Camera-type eye (tissue), 1 donor: ENCODE results near the gene ABO. TPM values are rescaled to one million over a fixed set of nuclear protein-coding genes. Genes with fewer than 3 reads are reported as not detected.

Experiments
- total RNA-seq: library from RNA; depleted of rRNA; stranded (reverse); fragments of >200 nt; gene quantifications from one replicate; pipeline ENCODE4 v1.2.3, GENCODE V29; 2014

Gene ABO
- total RNA-seq: 2.0 TPM

GRCh38 chr9:133275105-133276000 is at the start of gene ABO:
Gene ABO, minus strand, starts transcription at chr9:133275201.

GRCh38 chr9:133208880-133209300 is 66.1 kb downstream of the ABO start, which contains the start of gene OBP2B:
Gene OBP2B, minus strand, starts transcription at chr9:133209250. Its CDS starts 51 bp downstream, at chr9:133209199.

Other genes starting within 250 kb of the ABO start
- gene GTF3C5, start 244.2 kb downstream of the ABO start, total RNA-seq: 48.3 TPM
- 0.77 TPM for gene CEL, start 213.2 kb downstream of the ABO start, total RNA-seq
- 72.9 TPM for gene RALGDS, start 154.0 kb downstream of the ABO start, total RNA-seq
- gene GBGT1, start 111.3 kb downstream of the ABO start, total RNA-seq: 10.4 TPM
- gene OBP2B, start 66.0 kb downstream of the ABO start, total RNA-seq: not detected
- 20.2 TPM for gene SURF6, start 61.0 kb upstream of the ABO start, total RNA-seq
- gene MED22, start 72.9 kb upstream of the ABO start, total RNA-seq: 50.6 TPM
- gene RPL7A, start 73.0 kb upstream of the ABO start, total RNA-seq: 1,215 TPM
- gene SURF1, start 81.3 kb upstream of the ABO start, total RNA-seq: 18.3 TPM
- gene SURF2, start 81.3 kb upstream of the ABO start, total RNA-seq: 9.7 TPM
- 136 TPM for gene SURF4, start 100.9 kb upstream of the ABO start, total RNA-seq
- 1.3 TPM for gene STKLD1, start 101.2 kb upstream of the ABO start, total RNA-seq
- 20.8 TPM for gene REXO4, start 142.8 kb upstream of the ABO start, total RNA-seq
- 5.1 TPM for gene ADAMTS13, start 147.2 kb upstream of the ABO start, total RNA-seq
- gene CACFD1, start 184.8 kb upstream of the ABO start, total RNA-seq: 19.4 TPM
- 2.9 TPM for gene SLC2A6, start 203.9 kb upstream of the ABO start, total RNA-seq
- 2.1 TPM for gene MYMK, start 249.8 kb upstream of the ABO start, total RNA-seq